ENCODE results near the gene LRP1B.

GRCh38 chr2:140276661-140277060 is 1854.2 kb downstream of the LRP1B start:
- TF ChIP-seq, protein P1, sequence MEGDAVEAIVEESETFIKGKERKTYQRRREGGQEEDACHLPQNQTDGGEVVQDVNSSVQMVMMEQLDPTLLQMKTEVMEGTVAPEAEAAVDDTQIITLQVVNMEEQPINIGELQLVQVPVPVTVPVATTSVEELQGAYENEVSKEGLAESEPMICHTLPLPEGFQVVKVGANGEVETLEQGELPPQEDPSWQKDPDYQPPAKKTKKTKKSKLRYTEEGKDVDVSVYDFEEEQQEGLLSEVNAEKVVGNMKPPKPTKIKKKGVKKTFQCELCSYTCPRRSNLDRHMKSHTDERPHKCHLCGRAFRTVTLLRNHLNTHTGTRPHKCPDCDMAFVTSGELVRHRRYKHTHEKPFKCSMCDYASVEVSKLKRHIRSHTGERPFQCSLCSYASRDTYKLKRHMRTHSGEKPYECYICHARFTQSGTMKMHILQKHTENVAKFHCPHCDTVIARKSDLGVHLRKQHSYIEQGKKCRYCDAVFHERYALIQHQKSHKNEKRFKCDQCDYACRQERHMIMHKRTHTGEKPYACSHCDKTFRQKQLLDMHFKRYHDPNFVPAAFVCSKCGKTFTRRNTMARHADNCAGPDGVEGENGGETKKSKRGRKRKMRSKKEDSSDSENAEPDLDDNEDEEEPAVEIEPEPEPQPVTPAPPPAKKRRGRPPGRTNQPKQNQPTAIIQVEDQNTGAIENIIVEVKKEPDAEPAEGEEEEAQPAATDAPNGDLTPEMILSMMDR (IDR thresholded peaks at IDR 0.05), result no peak
- no peak for TF ChIP-seq EZH2 (IDR thresholded peaks at IDR 0.05; ENCODE audit: borderline replicate concordance, insufficient read depth, low read depth, low read length, poor library complexity, severe bottlenecking)
